B cell (primary cell): ENCODE results near the gene MBTPS1. TPM values are rescaled to one million over a fixed set of nuclear protein-coding genes. Genes with fewer than 3 reads are reported as not detected.

Experiments
- ATAC-seq: fragments of 200-7000 bp; cut with Tn5 transposase; one replicate; pipeline ENCODE4 v1.10.0; 2021; ENCODE audit warnings: low read depth, mild to moderate bottlenecking, moderate number of reproducible peaks, moderate library complexity
- CTCF ChIA-PET: fragments of 350-600 bp; sonication (Branson Sonifier 250); formaldehyde crosslinking; loops from one replicate; lab custom pipeline; 2021; ENCODE audit warnings: antibody characterized with exemption, inconsistent platforms; lab: Charles Lee
- POLR2A ChIA-PET: fragments of 350-600 bp; sonication (Branson Sonifier 250); formaldehyde crosslinking; loops from one replicate; lab custom pipeline; 2021; ENCODE audit warnings: antibody characterized with exemption; lab: Charles Lee
- DNase-seq: peaks from one replicate; pipeline ENCODE4 v3.0.0; 2013
- H2AFZ ChIP-seq: 2 replicates; pipeline ENCODE4 v1.6.1; 2012; ENCODE audit warnings: mild to moderate bottlenecking, low read depth, low read length; ENCODE audit not compliant: insufficient read depth, poor library complexity, severe bottlenecking
- H3K27ac ChIP-seq, 2 donors: 1 replicate in 1 of 2; 2 replicates in 1 of 2; pipeline ENCODE4 v1.5.1; 2012 to 2013; ENCODE audit warnings: low read length in 2 of 2, mild to moderate bottlenecking in 2 of 2, moderate library complexity in 1 of 2
- H3K27me3 ChIP-seq, 4 experiments: fragments of 200-600 bp in 1 of 4; sonication (generic) in 1 of 4; replicated peaks in 1 of 4; 1 replicate in 2 of 4; 2 replicates in 2 of 4; pipeline versions ENCODE4 v1.6.1 to v1.7.0; 2013 to 2016; ENCODE audit warnings: low read length in 3 of 4, mild to moderate bottlenecking in 2 of 4, mixed read lengths in 1 of 4, moderate library complexity in 1 of 4; ENCODE audit not compliant: insufficient read depth in 4 of 4, control insufficient read depth in 3 of 4; ENCODE audit errors: control extremely low read depth in 1 of 4
- H3K36me3 ChIP-seq, 2 experiments: replicated peaks in 1 of 2; 1 replicate in 1 of 2; 2 replicates in 1 of 2; pipeline versions ENCODE4 v1.6.1 to v1.7.1; 2013; ENCODE audit warnings: low read length in 1 of 2; ENCODE audit not compliant: insufficient read depth in 2 of 2, control insufficient read depth in 1 of 2; ENCODE audit errors: control extremely low read depth in 1 of 2, extremely low read depth in 1 of 2
- H3K4me1 ChIP-seq, 2 donors: fragments of 200-600 bp in 1 of 2; sonication (generic) in 1 of 2; 1 replicate in 1 of 2; 2 replicates in 1 of 2; pipeline versions ENCODE4 v1.5.1 to v1.6.1; 2013 to 2017; ENCODE audit warnings: low read length in 2 of 2; ENCODE audit not compliant: control insufficient read depth in 2 of 2, insufficient read depth in 2 of 2
- H3K4me2 ChIP-seq: replicated peaks from 2 replicates; pipeline ENCODE3; 2012; ENCODE audit warnings: mild to moderate bottlenecking, low read depth, low read length; ENCODE audit not compliant: poor library complexity, severe bottlenecking
- H3K4me3 ChIP-seq, 5 experiments: fragments of 200-600 bp in 1 of 5; sonication (generic) in 1 of 5; 1 replicate in 3 of 5; 2 replicates in 2 of 5; pipeline versions ENCODE4 v1.5.1 to v1.7.0; 2011 to 2016; ENCODE audit warnings: low read length in 4 of 5, mild to moderate bottlenecking in 4 of 5, low read depth in 2 of 5, control low read depth in 1 of 5, moderate library complexity in 1 of 5; ENCODE audit not compliant: insufficient read depth in 1 of 5; ENCODE audit errors: control extremely low read depth in 1 of 5, extremely low read depth in 1 of 5
- H3K79me2 ChIP-seq: fragments of 200-600 bp; sonication (generic); one replicate; pipeline ENCODE4 v1.6.0; 2016; ENCODE audit warnings: low read length; ENCODE audit not compliant: control insufficient read depth, insufficient read depth
- H3K9ac ChIP-seq: fragments of 200-600 bp; sonication (generic); 2 replicates; pipeline ENCODE4 v1.6.1; 2017; ENCODE audit warnings: mild to moderate bottlenecking, low read length, moderate library complexity
- H3K9me3 ChIP-seq, 3 donors: one replicate each; pipeline versions ENCODE4 v1.6.1 to v1.7.1; 2013; ENCODE audit warnings: low read length in 2 of 3; ENCODE audit not compliant: control insufficient read depth in 2 of 3, insufficient read depth in 1 of 3; ENCODE audit errors: control extremely low read depth in 1 of 3
- H4K20me1 ChIP-seq: 2 replicates; pipeline ENCODE4 v1.6.0; 2012; ENCODE audit warnings: mild to moderate bottlenecking, low read length; ENCODE audit not compliant: insufficient read depth, control insufficient read depth, poor library complexity, severe bottlenecking
- H3K27ac Mint-ChIP-seq: one replicate; pipeline ENCODE4 v1.8.0; 2021; ENCODE audit warnings: mixed read lengths
- H3K27me3 Mint-ChIP-seq: one replicate; pipeline ENCODE4 v1.8.0; 2021; ENCODE audit warnings: mixed read lengths
- H3K4me1 Mint-ChIP-seq: one replicate; pipeline ENCODE4 v1.8.0; 2021; ENCODE audit warnings: mixed read lengths
- H3K4me3 Mint-ChIP-seq: one replicate; pipeline ENCODE4 v1.8.0; 2021; ENCODE audit warnings: mixed read lengths
- H3K9me3 Mint-ChIP-seq: one replicate; pipeline ENCODE4 v1.8.0; 2022; ENCODE audit warnings: mixed read lengths; ENCODE audit not compliant: insufficient read depth
- EZH2 ChIP-seq: IDR thresholded peaks from 2 replicates; pipeline ENCODE4 v1.6.1; 2012; ENCODE audit warnings: borderline replicate concordance, low read depth, mild to moderate bottlenecking, moderate library complexity, low read length; ENCODE audit not compliant: insufficient read depth, poor library complexity, severe bottlenecking
- WGBS: methylation state at CpG from one replicate; pipeline ENCODE4 v1.1.5; 2013; ENCODE audit warnings: missing lambda C conversion rate; ENCODE audit not compliant: insufficient coverage; 5-methylcytosine and 5-hydroxymethylcytosine counted together
- intact Hi-C: fragments of 100-400 bp; cut with micrococcal nuclease; formaldehyde crosslinking; loops from one replicate; pipeline ENCODE4 v1.10.0; 2022
- polyA plus RNA-seq: library from polyadenylated mRNA; depleted of rRNA; stranded (reverse); fragments of >200 nt; gene quantifications from 2 replicates; pipeline ENCODE4 v1.2.3, GENCODE V29; 2012
- total RNA-seq, 2 donors: library from RNA; stranded (reverse); fragments of 120-200 nt in 1 of 2; gene quantifications; 1 replicate in 1 of 2; 2 replicates in 1 of 2; pipeline versions ENCODE4 v1.2.3 to v1.2.4, GENCODE V29; 2013 to 2022
- TF ChIP-seq, protein P1 (sequence below): fragments of 200-600 bp; IDR thresholded peaks from one replicate; pipeline ENCODE4 v1.8.0; 2022; ENCODE audit warnings: antibody characterized with exemption, mild to moderate bottlenecking

Gene MBTPS1
- total and polyA plus RNA-seq, 2 donors (not counting 1 experiment from before 2014, with no cell fraction given): 85.9 to 120 TPM

DNA sequence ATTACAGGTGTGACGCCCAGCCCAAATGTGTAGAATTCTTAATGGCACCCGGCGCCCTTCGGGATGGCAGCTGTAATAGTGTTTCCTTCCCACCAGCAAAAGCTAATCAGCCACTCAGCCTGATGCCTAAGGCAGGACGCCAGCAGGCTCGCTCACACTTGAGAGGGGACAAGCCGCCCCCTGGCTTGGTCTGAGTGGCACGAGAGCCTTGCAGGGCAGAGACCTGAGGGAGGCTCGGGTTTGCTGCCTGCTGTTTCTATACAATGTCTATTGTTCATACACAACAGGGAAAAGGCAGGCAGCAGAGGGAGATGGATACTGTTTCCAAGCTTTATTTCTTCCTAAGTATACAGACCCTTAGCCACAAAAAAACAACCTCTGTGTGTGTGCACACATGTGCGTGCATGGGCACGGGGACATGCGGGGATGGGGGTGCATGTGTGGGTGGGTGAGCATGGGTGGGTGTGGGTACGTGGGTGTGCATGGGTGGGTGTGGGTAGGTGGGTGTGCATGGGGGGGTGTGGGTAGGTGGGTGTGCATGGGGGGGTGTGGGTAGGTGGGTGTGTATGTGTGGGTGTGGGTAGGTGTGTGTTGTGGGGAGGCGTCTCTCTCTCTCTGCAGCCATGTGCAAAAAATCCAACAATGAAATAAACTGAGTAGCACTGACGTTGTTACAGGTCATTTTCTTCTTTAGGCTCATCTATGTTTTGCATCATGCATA is 84.1 kb downstream of the MBTPS1 start:
- ChIA-PET POLR2A (no interaction called here), CTCF (no interaction called here)
- Histone ChIP-seq H3K9ac (no peak overlapping the region), H3K36me3 (no peaks in the 10 kb centered on the region), H4K20me1 (no peaks in the 10 kb centered on the region), H3K27me3 (peaks cover 0 to 9% (median 3%) of the 10 kb centered on the region in 4 experiments), H2AFZ (no peak overlapping the region), H3K4me3 (no peak overlapping the region), H3K4me2 (no peak overlapping the region), H3K79me2 (no peaks in the 10 kb centered on the region), H3K27ac (no peak overlapping the region), H3K9me3 (peaks cover 0 to 13% (median 0%) of the 10 kb centered on the region in 3 donors), H3K4me1 (peaks cover 0 to 4% of the 10 kb centered on the region in 2 donors)
- no peak for TF ChIP-seq EZH2
- TF ChIP-seq, protein P1, sequence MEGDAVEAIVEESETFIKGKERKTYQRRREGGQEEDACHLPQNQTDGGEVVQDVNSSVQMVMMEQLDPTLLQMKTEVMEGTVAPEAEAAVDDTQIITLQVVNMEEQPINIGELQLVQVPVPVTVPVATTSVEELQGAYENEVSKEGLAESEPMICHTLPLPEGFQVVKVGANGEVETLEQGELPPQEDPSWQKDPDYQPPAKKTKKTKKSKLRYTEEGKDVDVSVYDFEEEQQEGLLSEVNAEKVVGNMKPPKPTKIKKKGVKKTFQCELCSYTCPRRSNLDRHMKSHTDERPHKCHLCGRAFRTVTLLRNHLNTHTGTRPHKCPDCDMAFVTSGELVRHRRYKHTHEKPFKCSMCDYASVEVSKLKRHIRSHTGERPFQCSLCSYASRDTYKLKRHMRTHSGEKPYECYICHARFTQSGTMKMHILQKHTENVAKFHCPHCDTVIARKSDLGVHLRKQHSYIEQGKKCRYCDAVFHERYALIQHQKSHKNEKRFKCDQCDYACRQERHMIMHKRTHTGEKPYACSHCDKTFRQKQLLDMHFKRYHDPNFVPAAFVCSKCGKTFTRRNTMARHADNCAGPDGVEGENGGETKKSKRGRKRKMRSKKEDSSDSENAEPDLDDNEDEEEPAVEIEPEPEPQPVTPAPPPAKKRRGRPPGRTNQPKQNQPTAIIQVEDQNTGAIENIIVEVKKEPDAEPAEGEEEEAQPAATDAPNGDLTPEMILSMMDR: no peak
- peaks cover 3% of the 10 kb centered on the region for H3K9me3 Mint-ChIP-seq
- H3K27me3 Mint-ChIP-seq: peaks cover 31% of the 10 kb centered on the region
- no peak for DNase-seq
- ATAC-seq: no peak
- 72% methylated on average over 7 of the region's 15 CpGs for WGBS
- peaks cover 7% of the 10 kb centered on the region for H3K4me1 Mint-ChIP-seq
- H3K27ac Mint-ChIP-seq: no peak overlapping the region
- no peak overlapping the region for H3K4me3 Mint-ChIP-seq
- intact Hi-C loops: no loop called here

DNA sequence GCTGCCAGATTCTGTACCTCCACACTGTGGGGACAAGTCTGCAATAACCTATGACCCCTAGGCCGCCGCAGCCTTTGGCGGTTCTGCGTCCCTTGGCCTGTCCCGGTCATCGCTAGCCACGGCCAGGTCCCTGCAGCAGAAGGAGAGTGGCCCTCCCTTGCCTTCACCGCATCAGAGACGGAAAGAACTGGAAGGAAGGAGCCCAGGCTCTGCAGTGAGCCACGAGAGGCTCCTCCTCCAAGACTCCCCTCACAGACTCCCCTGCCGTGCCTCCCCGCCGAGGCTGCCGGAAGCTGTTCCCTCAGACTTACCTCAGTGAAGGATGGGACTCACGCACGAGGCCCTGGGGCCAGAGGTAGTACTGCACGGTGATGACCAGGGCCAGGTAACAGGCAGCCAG is 85.2 kb downstream of the MBTPS1 start:
- Histone ChIP-seq H3K79me2 (no peaks in the 10 kb centered on the region), H3K4me3 (no peak overlapping the region), H2AFZ (no peak overlapping the region), H3K4me2 (no peak overlapping the region), H3K27me3 (peaks cover 0 to 9% (median 3%) of the 10 kb centered on the region in 4 experiments), H3K36me3 (no peaks in the 10 kb centered on the region), H3K27ac (no peak overlapping the region), H3K4me1 (peaks cover 0 to 4% of the 10 kb centered on the region in 2 donors), H3K9me3 (peaks cover 0 to 7% (median 0%) of the 10 kb centered on the region in 3 donors), H3K9ac (no peak overlapping the region), H4K20me1 (no peaks in the 10 kb centered on the region)
- intact Hi-C loops: no loop called here
- WGBS: 81% methylated on average over 17 of the region's 17 CpGs
- Mint-ChIP-seq H3K27ac (no peak overlapping the region), H3K4me1 (peaks cover 7% of the 10 kb centered on the region), H3K4me3 (no peak overlapping the region), H3K9me3 (peaks cover 3% of the 10 kb centered on the region), H3K27me3 (peaks cover 36% of the 10 kb centered on the region)
- TF ChIP-seq, protein P1: no peak
- no peak for TF ChIP-seq EZH2
- CTCF ChIA-PET: no interaction called here
- ATAC-seq (no peak), DNase-seq (no peak)
- POLR2A ChIA-PET: no interaction called here
